Esophagus squamous epithelium (tissue), 5 donors: Measurements from ENCODE around the gene CDH12. TPM values are rescaled to one million over a fixed set of nuclear protein-coding genes. Genes with fewer than 3 reads are reported as not detected.

ENCODE experiments used
- DNase-seq: peaks from one replicate; lab custom pipeline; 2025; lab: John Stamatoyannopoulos, UW
- H3K27ac ChIP-seq, 4 donors: fragments of 200-600 bp; sonication (generic); one replicate each; pipeline ENCODE4 v1.5.1; 2016 to 2019; ENCODE audit warnings: mild to moderate bottlenecking in 1 of 4
- H3K27me3 ChIP-seq, 4 donors: fragments of 200-600 bp; sonication (generic); 1 replicate in 3 of 4; 2 replicates in 1 of 4; pipeline versions ENCODE4 v1.5.1 to v1.6.0; 2017 to 2021; ENCODE audit warnings: antibody characterized with exemption in 1 of 4
- H3K36me3 ChIP-seq, 3 donors: fragments of 200-600 bp; sonication (generic); one replicate each; pipeline ENCODE4 v1.5.1; 2016 to 2019
- H3K4me1 ChIP-seq, 3 donors: fragments of 200-600 bp; sonication (generic); one replicate each; pipeline ENCODE4 v1.5.1; 2017 to 2019
- H3K4me3 ChIP-seq, 4 donors: fragments of 200-600 bp; sonication (generic); 1 replicate in 3 of 4; 2 replicates in 1 of 4; pipeline ENCODE4 v1.5.1; 2016 to 2019; ENCODE audit warnings: mild to moderate bottlenecking in 2 of 4, moderate library complexity in 1 of 4
- H3K9me3 ChIP-seq, 3 donors: fragments of 200-600 bp; sonication (generic); one replicate each; pipeline ENCODE4 v1.5.1; 2016 to 2019
- CTCF ChIP-seq, 6 experiments: fragments of 450-650 bp in 4 of 6; fragments of 200-600 bp in 2 of 6; sonication (generic) in 2 of 6; IDR thresholded peaks; one replicate each; pipeline ENCODE4 v1.5.1; 2016 to 2019; ENCODE audit warnings: antibody characterized with exemption in 6 of 6, mild to moderate bottlenecking in 4 of 6, moderate library complexity in 4 of 6
- POLR2A ChIP-seq, 4 donors: fragments of 450-650 bp; IDR thresholded peaks; one replicate each; pipeline ENCODE4 v1.6.1; 2017; ENCODE audit warnings: antibody characterized with exemption in 4 of 4, mild to moderate bottlenecking in 4 of 4, moderate library complexity in 3 of 4
- WGBS, 2 donors: methylation state at CpG; one replicate each; pipeline ENCODE4 v1.1.5; 2018; 5-methylcytosine and 5-hydroxymethylcytosine counted together
- intact Hi-C: fragments of 100-400 bp; cut with DNase I; formaldehyde crosslinking; loops from one replicate; pipeline ENCODE4 v1.15.0; 2022
- total RNA-seq, 4 donors: library from RNA; depleted of rRNA; stranded (reverse); fragments of >200 nt; gene quantifications; one replicate each; pipeline ENCODE4 v1.1.0, GENCODE V29; 2016
- donor health status: DM: yes; HTN: yes; CAD: no.

The CDH12 gene
- total RNA-seq, 4 donors from 2014 or later: not detected

- WGBS, 2 donors: 70 to 85% methylated on average over 2 of the region's 2 CpGs
- Histone ChIP-seq H3K4me3 (no peak overlapping the region), H3K36me3 (no peaks in the 10 kb centered on the region), H3K27ac (no peak overlapping the region), H3K4me1 (no peaks in the 10 kb centered on the region), H3K27me3 (no peaks in the 10 kb centered on the region), H3K9me3 (no peaks in the 10 kb centered on the region)
- TF ChIP-seq POLR2A (IDR thresholded peaks at IDR 0.05) (no peak), CTCF (IDR thresholded peaks at IDR 0.05) (no peak)
- intact Hi-C loops: no loop called here
- DNase-seq: no peak
Measured at GRCh38 chr5:22846693-22847092, 6.5 kb downstream of the CDH12 start.

GRCh38 chr5:22844636-22845035 is 8.5 kb downstream of the CDH12 start:
- DNase-seq: no peak
- intact Hi-C loops: no loop called here
- H3K27me3 ChIP-seq: no peaks in the 10 kb centered on the region
- no peak overlapping the region for H3K27ac ChIP-seq
- 72 to 83% methylated on average over 2 of the region's 2 CpGs for WGBS, 2 donors
- no peak for TF ChIP-seq POLR2A (IDR thresholded peaks at IDR 0.05)
- no peak for TF ChIP-seq CTCF (IDR thresholded peaks at IDR 0.05)
- H3K4me1 ChIP-seq: no peaks in the 10 kb centered on the region
- H3K36me3 ChIP-seq: no peaks in the 10 kb centered on the region
- H3K9me3 ChIP-seq: no peaks in the 10 kb centered on the region
- H3K4me3 ChIP-seq: no peak overlapping the region

- Histone ChIP-seq H3K27me3 (no peaks in the 10 kb centered on the region), H3K4me1 (no peaks in the 10 kb centered on the region), H3K27ac (no peak overlapping the region), H3K4me3 (no peak overlapping the region), H3K9me3 (no peaks in the 10 kb centered on the region), H3K36me3 (no peaks in the 10 kb centered on the region)
- intact Hi-C loops: no loop called here
- 61 to 71% methylated on average over 1 of the region's 1 CpG for WGBS, 2 donors
- DNase-seq: no peak
- TF ChIP-seq CTCF (IDR thresholded peaks at IDR 0.05): no peak
Measured at GRCh38 chr5:22844155-22844554, 9.0 kb downstream of the CDH12 start.

- H3K27me3 ChIP-seq: no peaks in the 10 kb centered on the region
- TF ChIP-seq POLR2A (IDR thresholded peaks at IDR 0.05) (no peak), CTCF (IDR thresholded peaks at IDR 0.05) (no peak)
- H3K4me1 ChIP-seq: no peaks in the 10 kb centered on the region
- WGBS, 2 donors: 39 to 46% methylated on average over 2 of the region's 2 CpGs
- DNase-seq: no peak
- no peak overlapping the region for H3K27ac ChIP-seq
- no peak overlapping the region for H3K4me3 ChIP-seq
- intact Hi-C loops: no loop called here
- H3K9me3 ChIP-seq: no peaks in the 10 kb centered on the region
- H3K36me3 ChIP-seq: no peaks in the 10 kb centered on the region
Measured at GRCh38 chr5:22842574-22842973, 10.6 kb downstream of the CDH12 start.

GRCh38 chr5:22837803-22838202 is 15.3 kb downstream of the CDH12 start:
- 80 to 87% methylated on average over 4 of the region's 4 CpGs for WGBS, 2 donors
- no peaks in the 10 kb centered on the region for H3K9me3 ChIP-seq
- intact Hi-C loops: no loop called here
- TF ChIP-seq CTCF (IDR thresholded peaks at IDR 0.05) (no peak), POLR2A (IDR thresholded peaks at IDR 0.05) (no peak)
- no peak overlapping the region for H3K27ac ChIP-seq
- H3K4me3 ChIP-seq: no peak overlapping the region
- H3K4me1 ChIP-seq: no peaks in the 10 kb centered on the region
- no peaks in the 10 kb centered on the region for H3K27me3 ChIP-seq
- H3K36me3 ChIP-seq: no peaks in the 10 kb centered on the region
- DNase-seq: no peak
